ENCODE measurements around the gene COL4A5.

Gene COL4A5

GRCh38 chrX:108614616-108615015 lies 175.0 kb downstream of the COL4A5 start:
- ChIA-PET CTCF (no interaction called here), POLR2A (no interaction called here)
- Histone ChIP-seq H3K27ac (ENCODE audit: extremely low read depth, low read depth, low read length) (no peak overlapping the region), H3K4me3 (ENCODE audit: low read depth, low read length) (no peak overlapping the region), H3K9me3 (ENCODE audit: control insufficient read depth, insufficient read depth, low read depth, low read length) (no peaks in the 10 kb centered on the region), H3K36me3 (ENCODE audit: control insufficient read depth in 2 of 2, insufficient read depth in 1 of 2, low read length in 2 of 2) (no peaks in the 10 kb centered on the region; a peak in 1 of 3 replicates), H3K4me1 (ENCODE audit: control insufficient read depth, insufficient read depth, low read length) (no peaks in the 10 kb centered on the region)
- TF ChIP-seq ZNF335 (tag by site-specific recombination; conservative IDR thresholded peaks at IDR 0.05) (no peak), PRDM10 (tag by site-specific recombination; IDR thresholded peaks at IDR 0.05) (no peak), ZNF416 (tag by site-specific recombination; IDR thresholded peaks at IDR 0.05) (no peak), HOXA7 (CRISPR knock-in tag; IDR thresholded peaks at IDR 0.05; ENCODE audit: borderline replicate concordance) (no peak), ZBTB44 (tag by site-specific recombination; IDR thresholded peaks at IDR 0.05) (no peak), PBX3 (CRISPR knock-in tag; IDR thresholded peaks at IDR 0.05) (no peak), ZNF639 (tag by site-specific recombination; IDR thresholded peaks at IDR 0.05) (no peak), ZNF112 (tag by site-specific recombination; IDR thresholded peaks at IDR 0.05) (no peak), ZNF366 (tag by site-specific recombination; conservative IDR thresholded peaks at IDR 0.05) (no peak), ZNF747 (tag by site-specific recombination; IDR thresholded peaks at IDR 0.05) (no peak), ZNF791 (tag by site-specific recombination; IDR thresholded peaks at IDR 0.05) (no peak), KLF17 (tag by site-specific recombination; IDR thresholded peaks at IDR 0.05) (no peak), SP3 (tag by site-specific recombination; IDR thresholded peaks at IDR 0.05) (no peak), ZNF350 (tag by site-specific recombination; IDR thresholded peaks at IDR 0.05) (no peak), OSR2 (tag by site-specific recombination; IDR thresholded peaks at IDR 0.05) (no peak), GFI1B (tag by site-specific recombination; IDR thresholded peaks at IDR 0.05) (no peak)

- Histone ChIP-seq H3K36me3 (ENCODE audit: control insufficient read depth in 2 of 2, insufficient read depth in 1 of 2, low read length in 2 of 2) (peaks cover 0 to under 1% of the 10 kb centered on the region in 2 experiments; a peak in 1 of 3 replicates), H3K4me1 (ENCODE audit: control insufficient read depth, insufficient read depth, low read length) (no peaks in the 10 kb centered on the region), H3K9me3 (ENCODE audit: control insufficient read depth, insufficient read depth, low read depth, low read length) (peaks cover 2% of the 10 kb centered on the region), H3K4me3 (ENCODE audit: low read depth, low read length) (no peak overlapping the region), H3K27ac (ENCODE audit: extremely low read depth, low read depth, low read length) (no peak overlapping the region)
- TF ChIP-seq ZNF677 (tag by site-specific recombination; IDR thresholded peaks at IDR 0.05) (no peak), ZNF140 (tag by site-specific recombination; IDR thresholded peaks at IDR 0.05) (0 out of 2 replicates have a peak, but pooled peaks have one; percentile 52)
- ChIA-PET CTCF (no interaction called here), POLR2A (no interaction called here)
Measured at GRCh38 chrX:108640817-108641216, 201.2 kb downstream of the COL4A5 start.
